Type B pancreatic cell (in vitro differentiated cells): ENCODE results near the gene PROCR. TPM values are rescaled to one million over a fixed set of nuclear protein-coding genes. Genes with fewer than 3 reads are reported as not detected.
A peak's percentile ranks its signal among the peaks of the same experiment; 100 is the strongest.
"Not testable (repeated sequence)": the region's sequence is repeated elsewhere in the genome, so short reads cannot be mapped to it uniquely, and the experiment has no call there.

Source experiments
- DNase-seq: peaks from one replicate; pipeline ENCODE4 v3.0.0; 2021; ENCODE audit warnings: mixed read lengths; ENCODE audit not compliant: unreplicated experiment; ENCODE audit errors: extremely low spot score
- H3K27ac Mint-ChIP-seq: 2 replicates; pipeline ENCODE4 v1.8.0; 2021; ENCODE audit warnings: mild to moderate bottlenecking, mixed read lengths
- H3K27me3 Mint-ChIP-seq: 2 replicates; pipeline ENCODE4 v1.8.0; 2021; ENCODE audit warnings: mixed read lengths
- H3K36me3 Mint-ChIP-seq: 2 replicates; pipeline ENCODE4 v1.8.0; 2021; ENCODE audit warnings: mixed read lengths
- H3K4me1 Mint-ChIP-seq: one replicate; pipeline ENCODE4 v1.8.0; 2021; ENCODE audit warnings: mixed read lengths; ENCODE audit not compliant: unreplicated experiment
- H3K4me3 Mint-ChIP-seq: 2 replicates; pipeline ENCODE4 v1.8.0; 2021; ENCODE audit warnings: mild to moderate bottlenecking, mixed read lengths
- H3K9me3 Mint-ChIP-seq: 2 replicates; pipeline ENCODE4 v1.8.0; 2021; ENCODE audit warnings: mixed read lengths
- total RNA-seq: library from RNA; stranded (reverse); gene quantifications from 2 replicates; pipeline ENCODE4 v1.2.1, GENCODE V29; 2021; ENCODE audit warnings: low replicate concordance
- TF ChIP-seq, protein P1 (sequence below): fragments of 200-600 bp; sonication (generic); conservative IDR thresholded peaks from 2 replicates; pipeline ENCODE4 v1.5.0; 2021; ENCODE audit warnings: antibody characterized with exemption, mild to moderate bottlenecking

The PROCR gene
- total RNA-seq, 1 donor from 2014 or later, result 5.8 TPM

DNA sequence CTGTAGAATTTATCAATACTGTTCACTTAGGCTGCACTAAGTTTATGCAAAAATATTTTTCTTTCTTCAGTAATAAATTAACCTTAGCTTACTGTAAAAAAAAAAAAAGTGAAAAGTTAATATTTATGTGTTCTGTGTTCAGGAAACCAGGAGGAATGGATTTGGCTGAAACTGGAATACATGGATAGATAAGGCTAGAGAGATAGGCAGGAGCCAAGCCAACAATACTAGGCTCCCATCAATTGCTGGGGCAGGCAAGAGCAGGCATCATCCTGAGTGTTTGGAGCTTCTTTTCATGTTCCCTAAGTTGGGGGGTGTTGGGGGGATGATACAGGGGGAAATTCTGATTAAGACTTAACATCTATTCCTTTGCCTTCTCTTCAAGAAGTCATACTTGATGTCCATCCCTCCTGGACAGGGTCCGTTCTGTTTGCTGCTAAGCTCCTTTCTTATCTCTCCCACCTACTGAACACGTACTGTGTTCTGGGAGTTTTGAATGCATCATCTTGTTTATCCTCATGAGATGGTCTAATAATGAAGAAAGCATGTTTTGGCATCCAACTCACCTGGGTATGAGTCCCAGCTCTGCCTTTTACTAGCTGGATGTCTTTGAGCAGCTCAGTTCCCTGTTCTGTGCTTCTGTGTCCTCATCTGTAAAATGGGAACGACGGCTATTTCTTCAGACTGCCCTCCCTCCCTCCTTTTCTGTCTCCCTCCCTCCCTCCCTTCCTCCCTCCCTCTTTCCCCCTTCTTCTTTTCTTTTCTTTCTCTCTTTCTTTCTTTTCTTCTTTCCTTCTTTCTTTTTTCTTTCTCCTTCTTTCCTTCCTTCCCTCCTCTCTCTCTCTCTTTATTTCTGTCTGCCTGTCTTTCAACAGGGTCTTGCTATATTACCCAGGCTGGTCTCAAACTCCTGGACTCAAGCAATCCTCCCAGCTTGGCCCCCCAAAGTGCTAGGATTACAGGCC lies 6.4 kb upstream of the PROCR start:
- TF ChIP-seq, protein P1, sequence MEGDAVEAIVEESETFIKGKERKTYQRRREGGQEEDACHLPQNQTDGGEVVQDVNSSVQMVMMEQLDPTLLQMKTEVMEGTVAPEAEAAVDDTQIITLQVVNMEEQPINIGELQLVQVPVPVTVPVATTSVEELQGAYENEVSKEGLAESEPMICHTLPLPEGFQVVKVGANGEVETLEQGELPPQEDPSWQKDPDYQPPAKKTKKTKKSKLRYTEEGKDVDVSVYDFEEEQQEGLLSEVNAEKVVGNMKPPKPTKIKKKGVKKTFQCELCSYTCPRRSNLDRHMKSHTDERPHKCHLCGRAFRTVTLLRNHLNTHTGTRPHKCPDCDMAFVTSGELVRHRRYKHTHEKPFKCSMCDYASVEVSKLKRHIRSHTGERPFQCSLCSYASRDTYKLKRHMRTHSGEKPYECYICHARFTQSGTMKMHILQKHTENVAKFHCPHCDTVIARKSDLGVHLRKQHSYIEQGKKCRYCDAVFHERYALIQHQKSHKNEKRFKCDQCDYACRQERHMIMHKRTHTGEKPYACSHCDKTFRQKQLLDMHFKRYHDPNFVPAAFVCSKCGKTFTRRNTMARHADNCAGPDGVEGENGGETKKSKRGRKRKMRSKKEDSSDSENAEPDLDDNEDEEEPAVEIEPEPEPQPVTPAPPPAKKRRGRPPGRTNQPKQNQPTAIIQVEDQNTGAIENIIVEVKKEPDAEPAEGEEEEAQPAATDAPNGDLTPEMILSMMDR, result no peak
- H3K27ac Mint-ChIP-seq, result no peak overlapping the region

DNA sequence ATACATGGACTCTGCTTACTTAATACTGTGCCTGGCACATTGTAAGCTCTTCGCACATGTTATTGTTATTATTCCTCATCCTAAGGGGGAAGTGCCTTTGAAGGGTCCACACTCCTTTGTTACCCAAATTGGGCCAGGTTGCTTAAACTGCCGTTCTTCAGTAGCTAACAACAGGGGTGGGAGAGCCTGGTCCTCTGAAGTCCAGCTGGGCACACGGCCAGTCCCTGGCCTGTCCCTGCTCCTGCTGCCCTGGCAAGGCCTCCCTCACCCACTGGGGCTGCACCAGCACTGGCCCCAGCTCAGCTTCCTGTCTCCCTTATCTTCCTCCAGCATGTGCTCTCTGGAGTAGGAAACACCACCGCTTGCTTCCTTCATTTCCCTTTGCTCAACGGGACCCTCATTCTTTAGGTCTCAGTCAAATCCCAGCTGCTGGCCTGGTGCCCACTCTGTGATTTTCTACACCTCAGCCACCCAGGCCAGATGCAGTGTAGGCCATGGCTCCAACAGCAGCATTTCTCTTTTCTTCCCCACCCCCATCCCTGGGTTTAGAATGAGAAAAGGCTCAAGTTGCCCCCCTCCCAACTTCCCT lies 5.5 kb upstream of the PROCR start:
- H3K27ac Mint-ChIP-seq, result no peak overlapping the region

More for the DNA sequence above, 6.4 kb upstream of the PROCR start:
- no peak for DNase-seq
- Mint-ChIP-seq H3K4me3 (no peak overlapping the region), H3K27me3 (peaks cover 19% of the 10 kb centered on the region), H3K4me1 (no peaks in the 10 kb centered on the region), H3K9me3 (no peaks in the 10 kb centered on the region), H3K36me3 (no peaks in the 10 kb centered on the region)

DNA sequence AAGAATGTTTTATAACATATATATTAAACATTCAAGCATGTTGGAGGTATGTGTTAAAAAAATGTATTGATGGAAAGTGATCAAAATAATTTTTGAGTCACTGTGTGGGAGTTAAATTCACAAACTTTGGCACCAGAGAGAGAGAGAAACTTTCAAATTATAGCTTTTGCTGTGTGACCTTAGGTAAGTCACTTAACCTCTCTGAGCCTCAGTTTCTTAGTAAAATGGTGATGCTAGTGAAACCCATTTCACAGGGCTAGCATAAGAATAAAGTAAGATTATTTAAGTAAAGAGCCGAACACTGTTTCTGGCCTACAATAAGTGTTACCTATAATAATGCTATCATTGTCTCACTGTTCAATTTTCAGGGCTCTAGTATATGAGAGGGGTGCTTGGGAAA lies 4.1 kb upstream of the PROCR start:
- no peak for DNase-seq
- Mint-ChIP-seq H3K9me3 (no peaks in the 10 kb centered on the region), H3K4me1 (peaks cover 11% of the 10 kb centered on the region), H3K27me3 (peaks cover 26% of the 10 kb centered on the region), H3K4me3 (no peak overlapping the region), H3K27ac (no peak overlapping the region), H3K36me3 (no peaks in the 10 kb centered on the region)
- TF ChIP-seq, protein P1, result no peak

More for the DNA sequence above, 5.5 kb upstream of the PROCR start:
- Mint-ChIP-seq H3K4me1 (peaks cover under 1% of the 10 kb centered on the region), H3K9me3 (no peaks in the 10 kb centered on the region), H3K4me3 (no peak overlapping the region), H3K36me3 (no peaks in the 10 kb centered on the region), H3K27me3 (peaks cover 19% of the 10 kb centered on the region)
- TF ChIP-seq, protein P1, result no peak
- no peak for DNase-seq

DNA sequence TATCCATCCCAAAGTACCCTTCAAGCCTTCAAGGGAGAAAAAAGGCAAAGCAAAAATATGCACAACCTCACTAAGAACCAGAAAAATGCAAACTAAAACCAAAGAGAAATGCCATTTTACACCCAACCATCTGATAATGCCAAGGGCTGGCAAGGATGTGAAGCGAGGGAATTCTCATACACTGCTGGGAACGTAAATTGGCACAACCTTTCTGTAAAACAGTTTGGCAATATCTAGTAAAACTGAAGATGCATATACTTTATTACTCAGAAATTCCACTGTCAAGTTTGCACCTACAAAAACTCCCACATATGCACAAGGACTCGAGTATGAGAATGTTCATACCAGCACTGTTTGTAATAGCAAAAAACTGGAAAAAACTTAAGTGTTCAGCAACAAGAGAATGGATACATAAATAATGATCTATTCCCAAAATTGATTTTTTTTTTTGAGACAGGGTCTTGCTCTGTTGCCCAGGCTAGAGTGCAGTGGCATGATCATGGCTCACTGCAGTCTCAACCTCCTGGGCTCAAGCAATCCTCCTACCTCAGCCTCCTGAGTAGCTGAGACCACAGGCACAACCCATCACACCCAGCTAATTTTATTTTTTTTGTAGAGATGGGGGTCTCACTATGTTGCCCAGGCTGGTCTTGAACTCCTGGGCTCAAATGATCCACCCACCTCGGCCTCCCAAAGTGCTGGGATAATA lies 3.0 kb upstream of the PROCR start:
- Mint-ChIP-seq H3K4me1 (peaks cover 11% of the 10 kb centered on the region), H3K27me3 (peaks cover 21% of the 10 kb centered on the region)
- H3K36me3 Mint-ChIP-seq, H3K4me3 Mint-ChIP-seq, H3K27ac Mint-ChIP-seq, DNase-seq, H3K9me3 Mint-ChIP-seq: not testable (repeated sequence)

DNA sequence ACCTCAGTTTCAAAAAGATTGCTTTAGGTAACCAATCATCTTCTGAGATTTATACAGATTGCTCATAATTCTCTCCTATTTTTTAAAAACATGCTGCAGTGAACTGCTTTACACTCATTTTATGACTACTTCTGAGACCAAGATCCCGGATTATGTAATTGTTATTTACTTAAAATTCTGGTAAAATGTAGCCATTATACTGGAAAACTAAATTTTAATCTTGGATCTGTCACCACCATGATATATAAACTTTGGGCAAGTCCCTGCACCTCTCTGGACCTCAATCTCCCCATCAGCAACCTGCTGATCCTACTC lies 477 bp upstream of the PROCR start:
- H3K27ac Mint-ChIP-seq, result no peak overlapping the region
- H3K9me3 Mint-ChIP-seq, result no peaks in the 10 kb centered on the region
- peaks cover 26% of the 10 kb centered on the region for H3K27me3 Mint-ChIP-seq
- DNase-seq, result no peak
- H3K4me1 Mint-ChIP-seq, result peaks cover 11% of the 10 kb centered on the region
- no peaks in the 10 kb centered on the region for H3K36me3 Mint-ChIP-seq
- no peak overlapping the region for H3K4me3 Mint-ChIP-seq
- TF ChIP-seq, protein P1, result no peak

DNA sequence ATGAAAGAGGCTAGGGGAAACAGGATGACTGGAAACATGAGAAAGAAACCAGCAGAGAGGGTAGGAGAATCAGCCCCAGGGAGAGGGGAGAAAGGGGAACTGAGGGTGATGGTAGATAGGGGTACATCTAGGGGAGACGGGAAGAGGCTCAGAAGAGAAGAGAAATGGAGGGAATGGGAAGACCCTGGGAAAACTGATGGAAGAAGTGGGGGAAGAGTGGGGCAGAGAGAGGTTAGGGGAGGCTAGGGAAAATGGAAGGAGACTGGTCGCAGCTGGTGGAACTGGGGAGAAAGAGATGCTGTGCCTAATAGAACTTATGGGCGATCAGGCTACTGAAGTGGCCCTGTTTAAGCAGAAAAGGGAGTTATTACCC lies 548 bp downstream of the PROCR start:
- Mint-ChIP-seq H3K27ac (no peak overlapping the region), H3K36me3 (no peaks in the 10 kb centered on the region), H3K4me3 (peak overlapping the region; percentile 61), H3K27me3 (peaks cover 26% of the 10 kb centered on the region), H3K4me1 (peaks cover 11% of the 10 kb centered on the region), H3K9me3 (no peaks in the 10 kb centered on the region)
- DNase-seq, result no peak
- TF ChIP-seq, protein P1, result no peak
